T-cell (primary cell): Measurements from ENCODE around the gene PSORS1C2. TPM values are rescaled to one million over a fixed set of nuclear protein-coding genes. Genes with fewer than 3 reads are reported as not detected.

ENCODE experiments used
- ATAC-seq, 4 experiments: fragments of 200-7000 bp in 3 of 4; fragments of 150-1000 bp in 1 of 4; cut with Tn5 transposase; replicated peaks in 1 of 4; 1 replicate in 3 of 4; 2 replicates in 1 of 4; pipeline ENCODE4 v1.10.0; 2021; ENCODE audit warnings: moderate library complexity in 3 of 4, mild to moderate bottlenecking in 2 of 4, moderate number of reproducible peaks in 1 of 4
- CTCF ChIA-PET, 2 donors: fragments of 300-600 bp; sonication (Branson Sonifier 250); formaldehyde crosslinking; loops; one replicate each; lab custom pipeline; 2022; ENCODE audit warnings: antibody characterized with exemption in 2 of 2; lab: Charles Lee
- POLR2A ChIA-PET, 2 donors: fragments of 300-600 bp; sonication (Branson Sonifier 250); formaldehyde crosslinking; loops; one replicate each; lab custom pipeline; 2022; ENCODE audit warnings: antibody characterized with exemption in 2 of 2; lab: Charles Lee
- DNase-seq, 35 experiments: peaks; one replicate each; pipeline versions ENCODE4 v3.0.0 to v3.0.0-alpha.2; 2013 to 2023
- H3K27ac ChIP-seq: one replicate; pipeline ENCODE4 v1.5.1; 2013; ENCODE audit warnings: low read length
- H3K27me3 ChIP-seq, 2 experiments: replicated peaks in 1 of 2; 1 replicate in 1 of 2; 2 replicates in 1 of 2; pipeline versions ENCODE4 v1.6.1 to v1.7.0; 2013; ENCODE audit warnings: low read length in 1 of 2, mixed read lengths in 1 of 2; ENCODE audit not compliant: control insufficient read depth in 2 of 2, insufficient read depth in 2 of 2; ENCODE audit errors: extremely low read depth in 1 of 2
- H3K36me3 ChIP-seq, 2 donors: 1 replicate in 1 of 2; 2 replicates in 1 of 2; pipeline versions ENCODE4 v1.6.1 to v1.7.0; 2013; ENCODE audit warnings: low read length in 1 of 2; ENCODE audit not compliant: control insufficient read depth in 2 of 2, insufficient read depth in 1 of 2; ENCODE audit errors: extremely low read depth in 1 of 2
- H3K4me1 ChIP-seq, 2 experiments: 1 replicate in 1 of 2; 2 replicates in 1 of 2; pipeline versions ENCODE4 v1.6.1 to v1.7.0; 2013; ENCODE audit warnings: low read length in 2 of 2, mixed read lengths in 1 of 2; ENCODE audit not compliant: insufficient read depth in 2 of 2, control insufficient read depth in 1 of 2; ENCODE audit errors: extremely low read depth in 1 of 2
- H3K4me3 ChIP-seq, 2 donors: 1 replicate in 1 of 2; 2 replicates in 1 of 2; pipeline versions ENCODE4 v1.5.1 to v1.7.0; 2013; ENCODE audit warnings: mild to moderate bottlenecking in 2 of 2, low read length in 1 of 2, moderate library complexity in 1 of 2; ENCODE audit not compliant: control insufficient read depth in 1 of 2; ENCODE audit errors: extremely low read depth in 1 of 2
- H3K9me3 ChIP-seq: 2 replicates; pipeline ENCODE4 v1.7.0; 2013
- H3K27ac Mint-ChIP-seq, 2 donors: one replicate each; pipeline ENCODE4 v1.8.0; 2020 to 2021; ENCODE audit warnings: mild to moderate bottlenecking in 2 of 2, mixed read lengths in 2 of 2
- H3K27me3 Mint-ChIP-seq, 2 donors: one replicate each; pipeline ENCODE4 v1.8.0; 2021 to 2022; ENCODE audit warnings: mixed read lengths in 2 of 2
- H3K36me3 Mint-ChIP-seq: one replicate; pipeline ENCODE4 v1.8.0; 2021; ENCODE audit warnings: mixed read lengths
- H3K4me1 Mint-ChIP-seq, 3 donors: one replicate each; pipeline ENCODE4 v1.8.0; 2020 to 2022; ENCODE audit warnings: mixed read lengths in 3 of 3, mild to moderate bottlenecking in 1 of 3
- H3K4me3 Mint-ChIP-seq, 3 donors: one replicate each; pipeline ENCODE4 v1.8.0; 2020 to 2022; ENCODE audit warnings: mild to moderate bottlenecking in 3 of 3, mixed read lengths in 3 of 3, moderate library complexity in 3 of 3
- H3K9me3 Mint-ChIP-seq, 3 donors: one replicate each; pipeline ENCODE4 v1.8.0; 2020 to 2022; ENCODE audit warnings: mixed read lengths in 3 of 3
- WGBS: methylation state at CpG from one replicate; pipeline ENCODE4 v1.1.5; 2013; ENCODE audit warnings: missing lambda C conversion rate; ENCODE audit not compliant: insufficient coverage; 5-methylcytosine and 5-hydroxymethylcytosine counted together
- total RNA-seq, 35 experiments: library from RNA in 6 of 35; stranded (reverse) in 6 of 35; fragments of 120-200 nt in 1 of 35; gene quantifications; one replicate each; pipeline versions ENCODE4 v1.2.1 to v1.2.4 and lab custom pipeline; 2013 to 2026

Gene PSORS1C2
- total RNA-seq, 5 donors from 2014 or later (not counting 1 experiment from before 2014, with no cell fraction given), result not detected

GRCh38 chr6:31113861-31114540 lies 24.9 kb downstream of the PSORS1C2 start:
- CTCF ChIA-PET, result interaction anchor here (0.7 to 1.7 kb wide), 2 partner anchors 26 to 911 kb away, joined by 5 to 6 read pairs; no protein-coding TSS in a partner anchor
- H3K27ac ChIP-seq, result no peak overlapping the region
- no peaks in the 10 kb centered on the region for H3K36me3 ChIP-seq
- ATAC-seq, result no peak
- Mint-ChIP-seq H3K9me3 (no peaks in the 10 kb centered on the region), H3K27me3 (peaks cover 7 to 34% of the 10 kb centered on the region in 2 donors), H3K27ac (no peak overlapping the region), H3K4me3 (no peak overlapping the region), H3K36me3 (no peaks in the 10 kb centered on the region), H3K4me1 (peaks cover 4 to 14% (median 5%) of the 10 kb centered on the region in 3 donors)
- POLR2A ChIA-PET, result no interaction called here
- peaks cover 0 to 9% of the 10 kb centered on the region in 2 experiments for H3K4me1 ChIP-seq
- no peak overlapping the region for H3K4me3 ChIP-seq
- no peak for DNase-seq
- H3K9me3 ChIP-seq, result no peaks in the 10 kb centered on the region
- 62% methylated on average over 3 of the region's 7 CpGs for WGBS
- H3K27me3 ChIP-seq, result peaks cover 0 to 60% of the 10 kb centered on the region in 2 experiments

GRCh38 chr6:31112478-31112877 lies 26.4 kb downstream of the PSORS1C2 start, which contains the start of gene C6orf15:
TSS of gene C6orf15 (minus strand) at chr6:31112575. CDS start at chr6:31112555, 20 bp downstream.
- WGBS, result 100% methylated on average over 1 of the region's 5 CpGs
- CTCF ChIA-PET, result no interaction called here
- Mint-ChIP-seq H3K36me3 (no peaks in the 10 kb centered on the region), H3K27me3 (peaks cover 7 to 31% of the 10 kb centered on the region in 2 donors), H3K27ac (peak within 1 kb of the TSS in 1 of 2 donors; percentile 19), H3K4me1 (peaks cover 4 to 14% (median 5%) of the 10 kb centered on the region in 3 donors), H3K4me3 (no peak within 1 kb of the TSS), H3K9me3 (no peaks in the 10 kb centered on the region)
- peaks cover 0 to 9% of the 10 kb centered on the region in 2 experiments for H3K4me1 ChIP-seq
- no peak for ATAC-seq
- no peak within 1 kb of the TSS for H3K27ac ChIP-seq
- H3K36me3 ChIP-seq, result no peaks in the 10 kb centered on the region
- POLR2A ChIA-PET, result no interaction called here
- H3K9me3 ChIP-seq, result no peaks in the 10 kb centered on the region
- H3K4me3 ChIP-seq, result no peak within 1 kb of the TSS
- H3K27me3 ChIP-seq, result peaks cover 0 to 54% of the 10 kb centered on the region in 2 experiments
- no peak for DNase-seq

- Mint-ChIP-seq H3K4me3 (no peak overlapping the region), H3K9me3 (no peaks in the 10 kb centered on the region), H3K27me3 (peaks cover 7 to 30% of the 10 kb centered on the region in 2 donors), H3K4me1 (peaks cover 4 to 14% (median 5%) of the 10 kb centered on the region in 3 donors), H3K36me3 (no peaks in the 10 kb centered on the region), H3K27ac (no peak overlapping the region)
- no peak for DNase-seq
- ChIA-PET POLR2A (no interaction called here), CTCF (no interaction called here)
- ATAC-seq, result no peak
- H3K4me3 ChIP-seq, result no peak overlapping the region
- no peaks in the 10 kb centered on the region for H3K9me3 ChIP-seq
- peaks cover 0 to 9% of the 10 kb centered on the region in 2 experiments for H3K4me1 ChIP-seq
- no peaks in the 10 kb centered on the region for H3K36me3 ChIP-seq
- no peak overlapping the region for H3K27ac ChIP-seq
- 85% methylated on average over 7 of the region's 13 CpGs for WGBS
- peaks cover 0 to 47% of the 10 kb centered on the region in 2 experiments for H3K27me3 ChIP-seq
Measured at GRCh38 chr6:31111712-31112111, 27.2 kb downstream of the PSORS1C2 start.

DNA sequence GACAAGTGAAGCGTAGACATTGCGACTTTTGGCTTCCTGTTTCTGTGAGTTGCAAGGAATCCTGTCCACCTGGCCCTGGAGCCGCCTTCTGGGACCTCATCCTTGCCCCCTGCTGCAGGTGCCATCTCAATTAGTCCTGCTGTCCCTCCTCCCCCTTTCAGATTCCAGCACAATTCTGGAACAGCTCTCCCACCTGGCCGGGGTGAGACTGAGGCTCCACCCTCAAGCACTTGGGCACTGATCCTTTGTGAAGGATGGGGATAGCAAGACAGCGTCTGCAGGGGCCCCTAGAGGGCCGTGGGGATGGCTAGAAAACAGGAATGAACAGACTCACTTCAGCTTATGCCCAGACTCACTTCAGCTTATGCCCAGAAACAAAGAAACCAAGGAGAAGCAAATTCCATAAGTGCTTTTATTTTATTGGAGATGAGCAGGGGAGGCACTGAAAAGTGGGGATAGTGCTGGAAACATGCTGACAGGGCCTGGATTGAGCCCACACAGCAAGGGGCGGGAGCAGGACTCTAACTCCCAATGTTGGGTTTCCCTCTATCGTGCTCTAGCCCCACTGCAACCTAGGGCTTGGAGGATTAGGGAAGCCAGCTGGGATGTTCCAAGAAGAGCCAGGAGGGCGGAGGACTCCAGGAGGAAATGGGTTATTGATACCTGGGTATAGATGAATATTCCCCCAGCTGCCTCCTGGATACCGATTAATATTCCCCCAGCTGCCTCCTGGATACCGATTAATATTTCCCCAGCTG lies 27.9 kb downstream of the PSORS1C2 start:
- H3K9me3 ChIP-seq, result no peaks in the 10 kb centered on the region
- H3K27me3 Mint-ChIP-seq, result peaks cover 6 to 26% of the 10 kb centered on the region in 2 donors
- H3K36me3 ChIP-seq, result no peaks in the 10 kb centered on the region
- no peaks in the 10 kb centered on the region for H3K36me3 Mint-ChIP-seq
- H3K4me1 ChIP-seq, result peaks cover 0 to 9% of the 10 kb centered on the region in 2 experiments
- no peak for ATAC-seq
- WGBS, result 100% methylated on average over 1 of the region's 11 CpGs
- H3K27me3 ChIP-seq, result peaks cover 0 to 40% of the 10 kb centered on the region in 2 experiments
- ChIA-PET POLR2A (no interaction called here), CTCF (no interaction called here)
- no peak for DNase-seq
- H3K9me3 Mint-ChIP-seq, result no peaks in the 10 kb centered on the region
- H3K27ac Mint-ChIP-seq, result no peak overlapping the region
- H3K27ac ChIP-seq, result no peak overlapping the region
- no peak overlapping the region for H3K4me3 ChIP-seq
- peaks cover 4 to 14% (median 5%) of the 10 kb centered on the region in 3 donors for H3K4me1 Mint-ChIP-seq
- H3K4me3 Mint-ChIP-seq, result no peak overlapping the region

DNA sequence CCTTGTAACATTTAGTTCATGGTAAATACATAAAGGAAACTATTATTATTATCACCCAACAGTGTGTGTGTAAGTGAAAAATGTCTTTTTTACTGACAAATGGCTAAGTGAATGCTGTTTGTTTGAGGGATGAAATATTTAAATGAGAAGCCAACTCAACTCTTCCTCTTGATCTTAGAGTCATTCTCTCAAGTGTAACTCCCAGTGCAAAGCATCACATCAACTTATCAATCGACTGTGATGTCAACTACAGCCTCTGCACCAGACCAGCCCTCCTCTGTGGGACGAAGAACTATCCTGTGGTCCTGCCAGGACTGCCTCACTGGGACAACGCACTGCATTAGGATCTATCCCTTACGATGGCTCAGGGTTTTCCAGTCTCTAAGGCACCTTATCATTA lies 31.8 kb downstream of the PSORS1C2 start:
- Histone ChIP-seq H3K27ac (no peak overlapping the region), H3K9me3 (no peaks in the 10 kb centered on the region), H3K4me1 (no peaks in the 10 kb centered on the region), H3K36me3 (no peaks in the 10 kb centered on the region), H3K4me3 (no peak overlapping the region), H3K27me3 (peaks cover 0 to 27% of the 10 kb centered on the region in 2 experiments)
- WGBS, result 81% methylated on average over 3 of the region's 4 CpGs
- CTCF ChIA-PET, result no interaction called here
- ATAC-seq (no peak), DNase-seq (no peak)
- Mint-ChIP-seq H3K27ac (no peak overlapping the region), H3K36me3 (no peaks in the 10 kb centered on the region), H3K27me3 (peaks cover 0 to 10% of the 10 kb centered on the region in 2 donors), H3K9me3 (no peaks in the 10 kb centered on the region), H3K4me3 (no peak overlapping the region), H3K4me1 (peaks cover 4 to 6% (median 5%) of the 10 kb centered on the region in 3 donors)
- POLR2A ChIA-PET, result no interaction called here

GRCh38 chr6:31103136-31103535 lies 35.7 kb downstream of the PSORS1C2 start:
- CTCF ChIA-PET, result interaction anchor here in 1 of 2 donors (0.8 kb wide), 1 partner anchor 16 kb away, joined by 3 read pairs; no protein-coding TSS in a partner anchor
- POLR2A ChIA-PET, result interaction anchor here in 1 of 2 donors (0.6 kb wide), 1 partner anchor 636 kb away, joined by 4 read pairs; no protein-coding TSS in a partner anchor
- H3K9me3 Mint-ChIP-seq, result no peaks in the 10 kb centered on the region
- H3K27ac Mint-ChIP-seq, result no peak overlapping the region
- 100% methylated on average over 2 of the region's 2 CpGs for WGBS
- H3K27me3 ChIP-seq, result no peaks in the 10 kb centered on the region
- no peaks in the 10 kb centered on the region for H3K27me3 Mint-ChIP-seq
- H3K4me3 Mint-ChIP-seq, result no peak overlapping the region
- H3K36me3 ChIP-seq, result no peaks in the 10 kb centered on the region
- H3K27ac ChIP-seq, result no peak overlapping the region
- H3K4me1 ChIP-seq, result no peaks in the 10 kb centered on the region
- peaks cover 4 to 12% (median 9%) of the 10 kb centered on the region in 3 donors for H3K4me1 Mint-ChIP-seq
- H3K9me3 ChIP-seq, result no peaks in the 10 kb centered on the region
- ATAC-seq, result no peak
- no peak overlapping the region for H3K4me3 ChIP-seq
- no peak for DNase-seq
- H3K36me3 Mint-ChIP-seq, result no peaks in the 10 kb centered on the region
